ENCODE results near the gene PTPN6. TPM values are rescaled to one million over a fixed set of nuclear protein-coding genes. Genes with fewer than 3 reads are reported as not detected.

Gene PTPN6
- total RNA-seq, 1 donor from 2014 or later, result 6.0 TPM

DNA sequence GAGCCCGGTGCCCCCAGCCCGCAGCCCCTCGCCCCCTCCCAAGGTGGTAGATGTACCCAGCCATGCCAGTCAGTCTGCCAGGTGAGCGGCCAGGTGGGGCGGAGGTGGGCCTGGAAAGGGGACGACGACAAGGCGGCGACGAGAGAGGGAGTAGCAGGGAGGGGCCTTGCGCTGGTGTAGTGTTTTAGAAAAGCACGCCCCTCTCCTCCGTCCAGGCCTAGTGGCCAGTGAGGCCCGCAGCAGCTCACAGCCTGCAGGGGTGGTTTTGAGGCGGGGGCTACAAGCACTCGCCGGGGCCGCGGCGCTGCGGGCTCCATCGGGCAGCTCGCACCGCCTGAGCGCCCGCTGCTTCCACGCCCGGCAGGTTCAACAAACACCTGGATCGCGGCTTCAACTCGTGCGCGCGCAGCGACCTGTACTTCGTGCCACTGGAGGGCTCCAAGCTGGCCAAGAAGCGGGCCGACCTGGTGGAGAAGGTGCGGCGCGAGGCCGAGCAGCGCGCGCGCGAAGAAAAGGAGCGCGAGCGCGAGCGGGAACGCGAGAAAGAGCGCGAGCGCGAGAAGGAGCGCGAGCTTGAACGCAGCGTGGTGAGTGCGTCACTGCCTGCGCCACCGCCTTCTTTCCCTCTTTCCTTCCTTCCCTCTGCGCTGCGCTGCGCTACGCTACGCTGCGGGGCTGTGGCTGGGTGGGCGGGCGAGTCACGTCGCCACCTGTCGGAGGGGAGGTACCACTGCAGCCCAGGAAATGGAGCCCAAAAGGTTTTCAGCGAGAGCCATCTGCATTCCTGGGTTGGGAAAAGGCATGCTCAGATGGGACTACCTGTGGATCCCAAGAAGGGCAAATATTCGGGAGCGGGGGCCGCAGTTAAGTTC is 13.4 kb upstream of the PTPN6 start:
- DNase-seq (peak; percentile 95), ATAC-seq (peak; percentile 88)
- intact Hi-C loops (cut with micrococcal nuclease), result no loop called here

DNA sequence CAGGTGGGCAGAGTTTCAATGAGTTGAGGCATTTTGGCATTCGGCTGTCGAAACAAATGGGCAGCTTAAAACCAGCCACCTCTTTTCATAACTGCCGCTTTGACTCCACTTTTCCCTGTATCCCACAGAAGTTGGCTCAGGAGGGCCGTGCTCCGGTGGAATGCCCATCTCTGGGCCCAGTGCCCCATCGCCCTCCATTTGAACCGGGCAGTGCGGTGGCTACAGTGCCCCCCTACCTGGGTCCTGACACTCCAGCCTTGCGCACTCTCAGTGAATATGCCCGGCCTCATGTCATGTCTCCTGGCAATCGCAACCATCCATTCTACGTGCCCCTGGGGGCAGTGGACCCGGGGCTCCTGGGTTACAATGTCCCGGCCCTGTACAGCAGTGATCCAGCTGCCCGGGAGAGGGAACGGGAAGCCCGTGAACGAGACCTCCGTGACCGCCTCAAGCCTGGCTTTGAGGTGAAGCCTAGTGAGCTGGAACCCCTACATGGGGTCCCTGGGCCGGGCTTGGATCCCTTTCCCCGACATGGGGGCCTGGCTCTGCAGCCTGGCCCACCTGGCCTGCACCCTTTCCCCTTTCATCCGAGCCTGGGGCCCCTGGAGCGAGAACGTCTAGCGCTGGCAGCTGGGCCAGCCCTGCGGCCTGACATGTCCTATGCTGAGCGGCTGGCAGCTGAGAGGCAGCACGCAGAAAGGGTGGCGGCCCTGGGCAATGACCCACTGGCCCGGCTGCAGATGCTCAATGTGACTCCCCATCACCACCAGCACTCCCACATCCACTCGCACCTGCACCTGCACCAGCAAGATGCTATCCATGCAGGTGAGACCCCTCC is 12.6 kb upstream of the PTPN6 start:
- DNase-seq (peak; percentile 49), ATAC-seq (peak; percentile 1)
- intact Hi-C loops (cut with micrococcal nuclease), result no loop called here

DNA sequence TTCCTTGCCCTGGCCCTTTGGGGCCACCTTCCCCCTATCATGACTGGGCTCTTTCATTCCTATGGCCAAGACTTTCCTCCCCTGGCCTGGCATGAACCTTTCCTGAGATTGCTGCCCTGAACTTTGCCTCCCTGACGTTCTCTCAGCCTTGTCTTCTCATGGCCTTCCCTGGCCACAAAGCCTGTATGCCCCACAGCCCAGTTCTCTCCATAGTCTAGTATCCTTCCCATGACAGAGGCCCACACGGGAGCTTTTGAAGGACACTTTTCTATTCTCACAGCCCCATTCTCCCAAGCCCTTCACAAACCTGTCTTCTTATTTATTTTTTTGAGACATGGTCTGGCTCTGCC is 12.0 kb upstream of the PTPN6 start:
- intact Hi-C loops (cut with micrococcal nuclease), result no loop called here
- DNase-seq (no peak), ATAC-seq (no peak)

DNA sequence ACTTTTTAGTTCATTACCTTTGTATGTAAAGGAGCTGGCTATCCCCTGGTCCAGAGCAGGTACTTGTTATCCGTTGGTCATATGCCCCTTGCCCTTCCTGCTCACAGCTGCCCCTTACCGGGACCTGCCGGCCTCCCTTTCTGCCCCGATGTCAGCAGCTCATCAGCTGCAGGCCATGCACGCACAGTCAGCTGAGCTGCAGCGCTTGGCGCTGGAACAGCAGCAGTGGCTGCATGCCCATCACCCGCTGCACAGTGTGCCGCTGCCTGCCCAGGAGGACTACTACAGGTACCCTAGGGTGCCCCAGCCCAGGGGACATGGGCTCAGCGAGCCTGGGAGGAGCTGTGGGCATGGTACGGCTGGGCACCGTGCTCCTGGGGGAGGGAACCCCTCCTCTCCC is 9.9 kb upstream of the PTPN6 start:
- ATAC-seq (no peak), DNase-seq (peak; percentile 68)
- intact Hi-C loops (cut with micrococcal nuclease), result no loop called here

DNA sequence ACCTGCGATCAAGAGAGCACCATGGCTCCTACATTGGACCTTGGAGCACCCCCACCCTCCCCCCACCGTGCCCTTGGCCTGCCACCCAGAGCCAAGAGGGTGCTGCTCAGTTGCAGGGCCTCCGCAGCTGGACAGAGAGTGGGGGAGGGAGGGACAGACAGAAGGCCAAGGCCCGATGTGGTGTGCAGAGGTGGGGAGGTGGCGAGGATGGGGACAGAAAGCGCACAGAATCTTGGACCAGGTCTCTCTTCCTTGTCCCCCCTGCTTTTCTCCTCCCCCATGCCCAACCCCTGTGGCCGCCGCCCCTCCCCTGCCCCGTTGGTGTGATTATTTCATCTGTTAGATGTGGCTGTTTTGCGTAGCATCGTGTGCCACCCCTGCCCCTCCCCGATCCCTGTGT is 9.4 kb upstream of the PTPN6 start:
- DNase-seq (peak; percentile 42), ATAC-seq (no peak)
- intact Hi-C loops (cut with micrococcal nuclease), result no loop called here

DNA sequence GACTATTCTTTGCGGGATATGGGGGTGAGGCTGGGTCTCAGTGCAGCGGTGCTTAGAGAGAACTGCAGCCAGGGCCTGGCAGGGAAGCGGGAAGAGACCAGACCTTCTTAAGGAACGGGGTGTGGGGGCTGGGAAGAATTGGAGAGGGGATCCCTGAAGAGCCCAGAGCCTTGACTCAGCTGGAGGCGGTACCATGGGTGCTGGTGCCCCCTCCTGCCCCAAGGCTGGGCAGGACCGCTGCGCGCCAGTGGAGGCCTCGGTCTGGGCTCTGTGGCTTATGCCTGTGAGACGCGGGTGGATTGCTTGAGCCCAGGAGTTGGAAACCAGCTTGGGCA is 8.9 kb upstream of the PTPN6 start:
- intact Hi-C loops (cut with micrococcal nuclease), result no loop called here
- no peak for ATAC-seq
- DNase-seq, result peak; percentile 35

DNA sequence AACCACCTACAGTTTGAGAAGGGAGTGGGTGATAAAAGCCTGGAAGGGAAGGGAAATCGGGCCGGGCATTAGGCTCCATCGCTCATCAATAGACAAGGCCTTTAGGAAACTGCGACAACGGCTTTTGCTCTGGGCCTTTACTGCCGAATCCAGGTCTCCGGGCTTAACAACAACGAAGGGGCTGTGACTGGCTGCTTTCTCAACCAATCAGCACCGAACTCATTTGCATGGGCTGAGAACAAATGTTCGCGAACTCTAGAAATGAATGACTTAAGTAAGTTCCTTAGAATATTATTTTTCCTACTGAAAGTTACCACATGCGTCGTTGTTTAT is 7.8 kb upstream of the PTPN6 start:
- DNase-seq (peak; percentile 75), ATAC-seq (peak; percentile 66)
- intact Hi-C loops (cut with micrococcal nuclease), result no loop called here

DNA sequence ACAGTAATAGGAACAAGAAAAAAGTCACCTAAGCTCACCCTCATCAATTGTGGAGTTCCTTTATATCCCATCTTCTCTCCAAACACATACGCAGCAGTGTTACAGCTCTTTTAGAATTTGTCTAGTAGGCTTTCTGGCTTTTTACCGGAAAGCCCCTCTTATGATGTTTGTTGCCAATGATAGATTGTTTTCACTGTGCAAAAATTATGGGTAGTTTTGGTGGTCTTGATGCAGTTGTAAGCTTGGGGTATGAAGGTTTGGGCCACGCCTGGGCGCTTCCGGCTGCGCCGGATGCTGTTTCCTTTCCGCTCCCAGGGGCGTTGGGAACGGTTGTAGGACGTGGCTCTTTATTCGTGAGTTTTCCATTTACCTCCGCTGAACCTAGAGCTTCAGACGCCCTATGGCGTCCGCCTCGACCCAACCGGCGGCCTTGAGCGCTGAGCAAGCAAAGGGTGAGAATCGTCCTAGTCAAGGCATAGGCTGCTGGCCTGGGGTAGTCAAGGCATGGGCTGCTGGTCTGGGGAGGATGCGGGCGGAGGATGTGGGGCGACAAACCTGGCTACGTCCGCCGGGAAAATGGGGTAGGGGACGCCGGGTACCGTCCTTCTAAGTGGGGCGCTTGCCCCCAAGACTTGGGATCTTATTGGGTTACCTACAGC is 7.3 kb upstream of the PTPN6 start, which contains the start of the genes C12orf57 and RNU7-1:
TSS of gene C12orf57 (plus strand) at position 301 of the 659 bp plus-strand sequence. CDS start at position 401, 100 bp downstream.
TSS of gene RNU7-1 (plus strand) at position 95 of the 659 bp plus-strand sequence.
- intact Hi-C loops (cut with micrococcal nuclease), result no loop called here
- peak; percentile 86 for DNase-seq
- peak; percentile 69 for ATAC-seq

DNA sequence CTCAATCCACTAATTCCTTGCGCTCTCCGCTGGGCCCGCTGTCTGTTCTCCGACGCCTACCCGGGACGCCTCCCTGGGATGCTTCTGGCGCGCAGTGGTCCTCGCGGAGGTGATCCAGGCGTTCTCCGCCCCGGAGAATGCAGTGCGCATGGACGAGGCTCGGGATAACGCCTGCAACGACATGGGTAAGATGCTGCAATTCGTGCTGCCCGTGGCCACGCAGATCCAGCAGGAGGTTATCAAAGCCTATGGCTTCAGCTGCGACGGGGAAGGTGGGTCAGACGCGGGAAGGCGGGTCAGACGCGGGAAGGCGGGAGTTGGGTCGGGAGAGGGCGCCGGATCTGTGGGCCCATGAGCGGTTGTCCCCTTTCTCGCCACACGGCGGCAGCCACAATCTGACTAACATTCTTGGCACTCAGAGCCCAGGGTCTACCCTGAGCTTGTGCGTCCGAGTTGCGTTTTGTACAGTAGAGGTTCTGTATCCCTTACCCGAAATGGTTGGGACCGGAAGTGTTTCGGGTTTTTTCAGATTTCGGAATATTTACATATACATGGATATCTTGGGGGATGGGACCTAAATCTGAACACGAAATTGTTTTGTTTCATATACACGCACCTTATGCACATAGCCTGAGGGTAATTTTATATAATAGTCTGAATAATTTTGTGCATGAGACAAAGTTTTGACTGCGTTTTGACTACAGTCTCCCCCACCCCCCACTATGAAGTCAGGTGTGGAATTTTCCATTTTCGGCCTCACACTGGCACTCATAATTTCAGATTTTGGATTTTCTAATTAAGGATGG is 6.6 kb upstream of the PTPN6 start:
- ATAC-seq, result peak; percentile 76
- intact Hi-C loops (cut with micrococcal nuclease), result no loop called here
- DNase-seq, result peak; percentile 96

DNA sequence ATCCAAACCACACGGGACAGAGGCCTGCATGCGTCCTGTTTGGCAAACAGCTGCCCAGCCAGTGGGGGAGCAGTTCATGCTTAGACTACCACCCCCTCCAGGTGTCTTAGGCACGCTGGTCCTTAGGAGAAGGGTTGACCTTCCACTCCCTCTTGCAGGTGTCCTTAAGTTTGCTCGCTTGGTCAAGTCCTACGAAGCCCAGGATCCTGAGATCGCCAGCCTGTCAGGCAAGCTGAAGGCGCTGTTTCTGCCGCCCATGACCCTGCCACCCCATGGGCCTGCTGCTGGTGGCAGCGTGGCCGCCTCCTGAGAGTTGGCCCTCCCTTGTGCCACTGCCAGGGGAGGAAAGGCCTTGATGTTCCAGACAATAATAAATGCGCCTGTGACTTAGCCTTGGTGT is 5.5 kb upstream of the PTPN6 start:
- intact Hi-C loops (cut with micrococcal nuclease), result no loop called here
- DNase-seq (no peak), ATAC-seq (no peak)

DNA sequence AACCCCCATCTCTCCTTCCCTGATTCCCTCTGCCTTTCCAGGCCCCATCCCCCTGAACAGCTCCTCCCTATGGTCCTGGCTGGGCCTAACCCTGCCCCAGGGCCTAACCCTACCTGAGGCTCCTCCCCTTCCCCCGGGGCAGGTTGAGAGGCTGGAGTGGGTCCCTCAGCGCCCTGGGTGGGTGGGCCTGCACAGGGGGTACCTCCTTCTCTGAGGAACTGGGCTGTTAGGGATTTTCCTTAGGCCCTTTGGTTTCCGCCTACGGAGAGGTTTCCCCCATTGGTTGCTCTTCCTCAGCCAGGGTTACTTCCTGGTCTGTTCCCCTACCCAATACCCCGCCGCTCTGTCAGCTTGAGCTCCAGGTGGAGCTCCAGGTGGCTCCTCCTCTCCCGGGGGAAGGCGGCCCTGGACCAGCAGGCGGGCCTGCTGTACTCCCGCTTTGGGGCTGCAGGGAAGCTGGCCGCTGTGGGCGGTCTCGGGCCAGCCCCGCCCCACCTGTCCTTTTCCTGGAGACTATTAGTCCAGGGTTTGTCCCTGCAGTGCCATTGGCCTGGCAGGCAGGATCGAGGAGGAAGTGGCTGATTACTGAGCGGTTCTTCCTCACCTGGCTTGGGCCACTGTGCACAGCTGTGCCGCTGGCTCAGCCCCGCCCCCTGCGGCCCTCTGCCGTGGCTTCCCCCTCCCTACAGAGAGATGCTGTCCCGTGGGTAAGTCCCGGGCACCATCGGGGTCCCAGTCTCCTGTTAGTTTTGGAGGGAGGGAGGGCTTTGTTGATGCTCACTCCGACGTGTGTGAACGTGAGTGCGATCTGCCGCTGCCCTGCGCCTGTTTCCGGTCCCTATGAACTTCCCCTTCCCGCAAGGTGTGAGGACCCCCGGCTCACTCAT is 4.9 kb upstream of the PTPN6 start:
- intact Hi-C loops (cut with micrococcal nuclease), result no loop called here
- DNase-seq, result peak; percentile 68
- no peak for ATAC-seq

DNA sequence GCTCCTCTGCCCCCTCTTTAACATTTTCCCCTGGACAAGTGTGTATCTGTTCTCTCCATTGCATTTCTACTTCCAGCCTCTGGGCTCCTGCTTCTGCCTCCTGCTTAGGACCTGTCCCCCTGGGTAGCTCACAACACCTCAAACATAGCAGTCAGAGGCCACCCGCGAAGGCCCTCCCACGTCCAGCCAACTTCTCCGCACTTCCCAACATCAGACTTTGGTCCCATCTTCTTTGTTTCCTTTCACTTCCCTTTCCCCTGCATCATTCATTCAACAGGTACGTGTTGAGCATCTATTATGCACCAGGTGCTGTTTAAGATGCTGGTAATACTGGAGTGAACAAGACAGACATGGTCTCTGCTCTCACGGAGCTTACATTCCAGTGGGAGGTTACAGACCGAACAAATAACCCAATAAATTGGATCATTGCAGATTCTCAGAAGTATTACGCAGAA is 4.2 kb upstream of the PTPN6 start:
- intact Hi-C loops (cut with micrococcal nuclease), result no loop called here
- no peak for DNase-seq
- ATAC-seq, result no peak

DNA sequence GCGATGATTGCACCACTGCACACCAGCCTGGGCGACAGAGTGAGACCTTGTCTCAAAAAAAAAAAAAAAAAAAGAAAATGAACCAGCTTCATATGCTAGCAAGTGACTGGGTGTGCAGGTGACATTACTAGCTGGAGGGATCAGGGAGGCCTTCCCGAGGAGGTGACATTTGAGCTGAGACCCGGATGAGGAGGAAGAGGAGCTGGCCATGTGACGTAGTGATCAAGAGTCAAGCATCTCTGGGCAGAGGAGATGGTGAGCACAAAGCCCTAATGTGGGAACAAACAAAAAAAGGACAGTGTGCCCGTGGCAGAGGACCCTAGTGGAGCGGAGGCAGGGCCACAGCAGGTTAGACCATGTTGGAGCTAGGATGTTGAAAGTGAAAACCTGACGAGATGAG is 3.5 kb upstream of the PTPN6 start:
- DNase-seq (peak; percentile 15), ATAC-seq (no peak)
- intact Hi-C loops (cut with micrococcal nuclease), result no loop called here

DNA sequence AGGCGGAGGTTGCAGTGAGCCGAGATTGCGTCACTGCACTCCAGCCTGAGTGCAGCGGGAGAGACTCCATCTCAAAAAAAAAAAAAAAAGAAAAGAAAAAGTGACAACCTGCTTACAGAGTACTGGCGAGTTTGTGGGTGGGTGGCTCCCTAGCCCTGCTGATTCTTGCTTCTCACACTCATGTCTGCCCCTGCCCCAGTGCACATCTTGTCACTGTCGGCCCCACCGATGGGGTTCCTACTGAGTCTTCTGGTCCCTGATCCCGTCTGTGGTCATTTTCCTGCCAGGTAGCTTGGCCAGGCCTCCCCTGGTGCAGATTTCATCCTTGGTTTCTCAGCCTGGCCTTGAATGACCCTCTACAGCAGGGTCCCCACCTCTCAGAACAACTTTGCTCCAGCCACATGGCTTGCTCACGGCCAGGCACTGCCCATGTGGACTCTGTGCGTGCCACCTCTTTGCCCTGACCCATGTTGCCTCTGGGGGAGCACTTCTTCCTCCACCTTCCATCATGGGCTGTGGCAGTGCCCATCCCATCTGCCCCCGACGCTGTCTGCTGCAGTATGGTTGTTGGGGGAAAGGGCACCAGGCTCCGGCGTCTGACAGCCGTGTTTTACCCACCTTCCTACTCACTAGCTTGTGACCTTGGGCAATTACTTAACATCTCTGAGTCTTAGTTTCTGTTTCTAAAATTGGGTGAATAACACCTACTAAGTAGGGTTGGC is 2.1 kb upstream of the PTPN6 start:
- ATAC-seq, result no peak
- intact Hi-C loops (cut with micrococcal nuclease), result no loop called here

DNA sequence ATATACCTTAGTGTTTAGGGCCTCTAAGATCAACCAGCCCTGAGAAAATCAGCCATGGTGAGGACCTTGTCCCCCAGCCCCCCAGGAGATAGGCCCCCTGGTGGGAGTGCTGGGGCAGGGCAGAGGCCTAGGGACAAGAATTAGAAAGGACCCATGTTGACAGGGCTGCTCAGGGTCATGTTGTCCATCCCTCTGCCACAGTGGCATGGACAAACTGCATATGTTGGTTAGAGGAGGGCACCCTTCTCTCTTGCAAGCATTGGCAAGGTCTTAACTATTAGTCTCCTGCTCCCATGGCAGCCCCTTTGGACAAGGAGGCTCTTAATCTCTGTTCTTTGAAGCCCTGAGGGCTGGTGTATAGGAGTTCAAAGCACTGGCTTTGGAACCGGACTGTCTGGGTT is 755 bp upstream of the PTPN6 start:
- DNase-seq (peak; percentile 20), ATAC-seq (no peak)
- intact Hi-C loops (cut with micrococcal nuclease), result loop anchor here (10.0 kb wide), 1 partner anchor 154 kb away; the partner anchor contains the start of gene C1RL

More for the DNA sequence above, 2.1 kb upstream of the PTPN6 start:
- DNase-seq, result peak; percentile 24

DNA sequence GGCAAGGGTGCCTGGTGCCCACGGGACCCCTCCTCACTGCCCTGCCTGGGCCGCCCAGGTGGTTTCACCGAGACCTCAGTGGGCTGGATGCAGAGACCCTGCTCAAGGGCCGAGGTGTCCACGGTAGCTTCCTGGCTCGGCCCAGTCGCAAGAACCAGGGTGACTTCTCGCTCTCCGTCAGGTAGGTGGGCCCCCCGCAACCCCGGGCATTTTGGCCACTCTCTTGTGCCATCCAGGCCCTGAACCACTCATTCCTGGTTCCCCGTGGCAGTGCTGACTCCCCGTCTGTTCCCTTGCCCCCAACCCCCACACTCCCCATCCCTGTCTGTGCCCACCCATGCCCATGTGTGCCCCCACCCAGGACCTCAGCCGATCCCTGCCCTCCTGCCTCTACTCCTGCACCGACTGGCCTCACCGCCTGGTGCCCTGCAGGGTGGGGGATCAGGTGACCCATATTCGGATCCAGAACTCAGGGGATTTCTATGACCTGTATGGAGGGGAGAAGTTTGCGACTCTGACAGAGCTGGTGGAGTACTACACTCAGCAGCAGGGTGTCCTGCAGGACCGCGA is 480 bp downstream of the PTPN6 start:
- peak; percentile 16 for DNase-seq
- no peak for ATAC-seq
- intact Hi-C loops (cut with micrococcal nuclease), result loop anchor here (10.0 kb wide), 1 partner anchor 153 kb away; the partner anchor contains the start of gene C1RL

Data from left ventricle myocardium superior (tissue), 1 donor.